Lung (tissue), 12 donors: ENCODE results near the gene ZFAND6. TPM values are rescaled to one million over a fixed set of nuclear protein-coding genes. Genes with fewer than 3 reads are reported as not detected.
A peak's percentile ranks its signal among the peaks of the same experiment; 100 is the strongest.

Experiments
- ATAC-seq: fragments of 200-7000 bp; cut with Tn5 transposase; one replicate; pipeline ENCODE4 v1.9.1; 2020; ENCODE audit warnings: moderate number of reproducible peaks; ENCODE audit not compliant: insufficient read depth, low FRiP score
- DNase-seq, 3 donors: peaks; one replicate each; pipeline ENCODE4 v3.0.0-alpha.2; 2013 to 2017
- H3K27ac ChIP-seq, 2 donors: one replicate each; pipeline ENCODE4 v1.5.1; 2013; ENCODE audit warnings: mild to moderate bottlenecking in 2 of 2, moderate library complexity in 2 of 2, control low read depth in 1 of 2, inconsistent platforms in 1 of 2, low read depth in 1 of 2, low read length in 1 of 2
- H3K27me3 ChIP-seq, 3 donors: one replicate each; pipeline ENCODE4 v1.5.1; 2013; ENCODE audit warnings: low read length in 2 of 3; ENCODE audit not compliant: control insufficient read depth in 3 of 3, insufficient read depth in 3 of 3
- H3K36me3 ChIP-seq, 4 donors: one replicate each; pipeline ENCODE4 v1.5.1; 2013; ENCODE audit warnings: low read length in 4 of 4, mild to moderate bottlenecking in 1 of 4, moderate library complexity in 1 of 4; ENCODE audit not compliant: control insufficient read depth in 4 of 4, insufficient read depth in 4 of 4
- H3K4me1 ChIP-seq, 5 donors: one replicate each; pipeline ENCODE4 v1.5.1; 2013; ENCODE audit warnings: low read length in 5 of 5, mild to moderate bottlenecking in 2 of 5, moderate library complexity in 1 of 5; ENCODE audit not compliant: control insufficient read depth in 5 of 5, insufficient read depth in 5 of 5
- H3K4me3 ChIP-seq: one replicate; pipeline ENCODE4 v1.5.1; 2013; ENCODE audit warnings: mild to moderate bottlenecking, control low read depth, moderate library complexity
- H3K9ac ChIP-seq, 2 donors: one replicate each; pipeline ENCODE4 v1.5.1; 2013; ENCODE audit warnings: low read length in 2 of 2, control low read depth in 1 of 2; ENCODE audit not compliant: insufficient read depth in 1 of 2
- H3K9me3 ChIP-seq, 4 donors: one replicate each; pipeline ENCODE4 v1.5.1; 2013; ENCODE audit warnings: low read length in 3 of 4, mild to moderate bottlenecking in 1 of 4, moderate library complexity in 1 of 4; ENCODE audit not compliant: control insufficient read depth in 4 of 4, insufficient read depth in 3 of 4
- CTCF ChIP-seq: IDR thresholded peaks from 2 replicates; pipeline ENCODE4 v1.5.1; 2012; ENCODE audit warnings: mild to moderate bottlenecking; ENCODE audit errors: control extremely low read depth, extremely low read depth
- WGBS, 2 donors: extraction: QIAGEN DNeasy Blood & Tissue Kit; methylation state at CpG; one replicate each; pipeline ENCODE4 v1.1.7; 2013; 5-methylcytosine and 5-hydroxymethylcytosine counted together
- polyA plus RNA-seq, 2 donors: library from polyadenylated mRNA; stranded (reverse); fragments of 200-250 nt; gene quantifications; one replicate each; pipeline ENCODE4 v1.2.1, GENCODE V29; 2013
- total RNA-seq, 2 donors: library from RNA; depleted of rRNA in 1 of 2; stranded (reverse); fragments of >200 nt in 1 of 2; gene quantifications; one replicate each; pipeline ENCODE4 v1.2.1, GENCODE V29; 2014 to 2021
- donor health status: control.
- donor health status: control.
- donor health status: Bipolar disorder and iron deficiency.
- donor health status: healthy.
- donor health status: DM: yes; HTN: yes; CAD: no.

The ZFAND6 gene
- total and polyA plus RNA-seq, 4 donors: 49.6 to 160 (median 81.4) TPM

- H3K9me3 ChIP-seq: no peaks in the 10 kb centered on the region
- H3K4me3 ChIP-seq: no peak overlapping the region
- no peak overlapping the region for H3K27ac ChIP-seq
- no peaks in the 10 kb centered on the region for H3K27me3 ChIP-seq
- peaks cover 11 to 47% (median 37%) of the 10 kb centered on the region in 4 donors for H3K36me3 ChIP-seq
- peaks cover 0 to 15% (median 13%) of the 10 kb centered on the region in 5 donors for H3K4me1 ChIP-seq
- WGBS, 2 donors: 63 to 76% methylated on average over 5 of the region's 5 CpGs
- H3K9ac ChIP-seq: no peak overlapping the region
- TF ChIP-seq CTCF: no peak
- DNase-seq (peak; percentile 88 to 96 (median 94)), ATAC-seq (no peak)
Measured at GRCh38 chr15:80182611-80183261, 123.3 kb downstream of the ZFAND6 start.

- WGBS, 2 donors: 91 to 93% methylated on average over 10 of the region's 10 CpGs
- no peak for TF ChIP-seq CTCF
- H3K27ac ChIP-seq: no peak overlapping the region
- no peak overlapping the region for H3K9ac ChIP-seq
- H3K4me1 ChIP-seq: peaks cover 0 to 15% (median 13%) of the 10 kb centered on the region in 5 donors
- H3K4me3 ChIP-seq: no peak overlapping the region
- H3K9me3 ChIP-seq: no peaks in the 10 kb centered on the region
- H3K27me3 ChIP-seq: no peaks in the 10 kb centered on the region
- H3K36me3 ChIP-seq: peaks cover 11 to 48% (median 39%) of the 10 kb centered on the region in 4 donors
- DNase-seq (no peak), ATAC-seq (no peak)
Measured at GRCh38 chr15:80183306-80183705, 123.8 kb downstream of the ZFAND6 start.

DNA sequence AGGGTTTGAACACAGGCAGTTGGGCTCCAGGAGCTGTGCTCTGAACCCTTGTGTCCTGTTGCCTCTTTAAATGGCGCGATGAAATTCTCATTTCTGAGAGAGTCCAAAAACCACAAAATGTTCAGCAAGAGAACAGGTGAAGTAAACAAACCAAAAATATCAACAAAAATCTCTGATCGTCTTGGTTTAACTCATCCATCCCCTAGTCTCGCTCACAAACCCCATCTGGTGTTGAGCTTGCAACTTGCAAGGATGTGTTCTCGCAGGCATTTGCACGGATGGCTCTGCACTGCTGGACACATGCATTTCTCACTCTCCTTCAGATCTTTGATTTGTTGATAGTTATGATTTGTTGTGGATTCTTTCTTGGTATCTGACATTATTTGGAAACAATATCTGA is 124.4 kb downstream of the ZFAND6 start:
- DNase-seq: peak in 2 of 3 donors; percentile 31 to 34
- Histone ChIP-seq H3K9ac (no peak overlapping the region), H3K27me3 (no peaks in the 10 kb centered on the region), H3K9me3 (no peaks in the 10 kb centered on the region), H3K4me3 (no peak overlapping the region), H3K27ac (no peak overlapping the region), H3K36me3 (peaks cover 11 to 46% (median 41%) of the 10 kb centered on the region in 4 donors), H3K4me1 (peaks cover 0 to 15% (median 13%) of the 10 kb centered on the region in 5 donors)
- TF ChIP-seq CTCF: no peak
- 86 to 87% methylated on average over 6 of the region's 6 CpGs for WGBS, 2 donors
- ATAC-seq: no peak
